Measurements from ENCODE around the gene NBEA. TPM values are rescaled to one million over a fixed set of nuclear protein-coding genes. Genes with fewer than 3 reads are reported as not detected.

NBEA gene
- polyA plus RNA-seq, 2 of the 4 experiments (the other 2 are of a cell fraction), result 3.5 to 11.8 TPM

DNA sequence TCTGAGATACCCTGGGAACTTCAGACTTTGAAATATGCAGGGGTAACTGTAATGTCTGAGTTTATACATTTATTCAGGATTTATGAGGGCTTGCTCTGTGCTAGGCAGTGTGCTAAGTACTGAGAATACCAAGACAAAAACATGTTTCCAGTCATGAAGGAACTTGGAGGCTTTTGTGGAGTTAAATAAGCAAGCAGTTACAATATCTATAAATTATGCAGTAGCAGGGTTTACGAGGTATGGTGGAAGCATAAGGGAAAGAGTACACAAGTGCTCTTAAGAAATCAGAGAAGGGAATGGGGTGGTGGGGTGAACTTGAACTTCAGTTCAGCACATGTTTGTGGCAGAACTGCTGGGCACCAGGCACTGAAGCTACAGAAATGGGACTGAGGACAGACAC is 506.4 kb downstream of the NBEA start (continued):
- TF ChIP-seq FOSB (CRISPR knock-in tag; IDR thresholded peaks at IDR 0.05), result no peak
- no peak for TF ChIP-seq ZFP36 (IDR thresholded peaks at IDR 0.05; ENCODE audit: borderline replicate concordance, partially characterized antibody)

DNA sequence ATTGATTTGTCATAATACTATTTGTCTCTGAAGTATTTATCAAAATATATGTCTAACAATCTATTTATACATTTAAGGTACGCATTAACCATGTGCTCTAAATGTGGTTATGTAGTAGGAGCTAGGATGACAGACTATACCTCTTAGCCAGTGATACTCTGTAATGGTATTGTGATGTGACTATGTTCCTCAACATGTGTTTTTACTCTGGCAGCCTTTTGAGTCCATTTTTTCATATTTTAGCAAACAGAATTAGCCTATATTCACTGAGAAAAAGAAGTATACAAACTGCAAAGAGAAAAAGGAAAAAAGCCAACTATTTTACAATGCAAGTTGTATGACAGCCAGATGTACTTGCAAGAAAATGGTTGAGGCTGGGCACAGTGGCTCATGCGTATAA is 507.8 kb downstream of the NBEA start:
- TF ChIP-seq, protein P1, sequence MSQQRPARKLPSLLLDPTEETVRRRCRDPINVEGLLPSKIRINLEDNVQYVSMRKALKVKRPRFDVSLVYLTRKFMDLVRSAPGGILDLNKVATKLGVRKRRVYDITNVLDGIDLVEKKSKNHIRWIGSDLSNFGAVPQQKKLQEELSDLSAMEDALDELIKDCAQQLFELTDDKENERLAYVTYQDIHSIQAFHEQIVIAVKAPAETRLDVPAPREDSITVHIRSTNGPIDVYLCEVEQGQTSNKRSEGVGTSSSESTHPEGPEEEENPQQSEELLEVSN (IDR thresholded peaks at IDR 0.05; ENCODE audit: borderline replicate concordance, low read depth), result no peak
- TF ChIP-seq, protein P2, sequence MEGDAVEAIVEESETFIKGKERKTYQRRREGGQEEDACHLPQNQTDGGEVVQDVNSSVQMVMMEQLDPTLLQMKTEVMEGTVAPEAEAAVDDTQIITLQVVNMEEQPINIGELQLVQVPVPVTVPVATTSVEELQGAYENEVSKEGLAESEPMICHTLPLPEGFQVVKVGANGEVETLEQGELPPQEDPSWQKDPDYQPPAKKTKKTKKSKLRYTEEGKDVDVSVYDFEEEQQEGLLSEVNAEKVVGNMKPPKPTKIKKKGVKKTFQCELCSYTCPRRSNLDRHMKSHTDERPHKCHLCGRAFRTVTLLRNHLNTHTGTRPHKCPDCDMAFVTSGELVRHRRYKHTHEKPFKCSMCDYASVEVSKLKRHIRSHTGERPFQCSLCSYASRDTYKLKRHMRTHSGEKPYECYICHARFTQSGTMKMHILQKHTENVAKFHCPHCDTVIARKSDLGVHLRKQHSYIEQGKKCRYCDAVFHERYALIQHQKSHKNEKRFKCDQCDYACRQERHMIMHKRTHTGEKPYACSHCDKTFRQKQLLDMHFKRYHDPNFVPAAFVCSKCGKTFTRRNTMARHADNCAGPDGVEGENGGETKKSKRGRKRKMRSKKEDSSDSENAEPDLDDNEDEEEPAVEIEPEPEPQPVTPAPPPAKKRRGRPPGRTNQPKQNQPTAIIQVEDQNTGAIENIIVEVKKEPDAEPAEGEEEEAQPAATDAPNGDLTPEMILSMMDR (IDR thresholded peaks at IDR 0.05), result no peak
- TF ChIP-seq JUNB (IDR thresholded peaks at IDR 0.05), result no peak
- TF ChIP-seq MAFK (IDR thresholded peaks at IDR 0.05; ENCODE audit: partially characterized antibody), result no peak
- TF ChIP-seq HDAC2 (IDR thresholded peaks at IDR 0.05), result no peak
- no peak for TF ChIP-seq KDM5A (IDR thresholded peaks at IDR 0.05)
- FAIRE-seq, result no peak
- WGBS (ENCODE audit: missing lambda C conversion rate), result 97% methylated on average over 2 of the region's 2 CpGs

DNA sequence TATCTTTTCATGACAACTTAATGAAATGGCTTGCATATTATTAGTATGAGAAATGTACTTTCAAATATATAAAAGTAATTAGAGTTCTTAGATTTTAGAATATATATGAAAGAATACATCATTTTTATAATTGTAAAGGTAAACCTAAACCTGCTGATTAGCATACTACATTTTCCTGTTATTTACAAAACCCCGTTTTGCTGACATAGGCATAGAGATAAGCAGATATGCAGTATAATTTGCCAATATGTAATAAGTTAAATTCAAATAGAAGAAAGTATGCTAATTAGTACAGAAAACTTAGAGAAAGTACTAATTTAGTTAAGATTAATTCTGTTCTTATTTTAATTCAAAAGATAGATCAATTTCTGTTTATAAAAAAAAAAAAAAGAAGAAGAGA is 513.0 kb downstream of the NBEA start:
- FAIRE-seq (no peak), ATAC-seq (no peak), DNase-seq (ENCODE audit: low read depth in 1 of 2, low spot score in 1 of 2) (no peak)
- no peaks in the 10 kb centered on the region for H3K9me3 ChIP-seq
- no peak overlapping the region for H3K4me3 ChIP-seq
- no peak overlapping the region for H3K4me2 ChIP-seq
- no peak overlapping the region for H3K27ac ChIP-seq
- TF ChIP-seq FOXS1 (CRISPR knock-in tag; IDR thresholded peaks at IDR 0.05) (no peak), TP53 (CRISPR knock-in tag; IDR thresholded peaks at IDR 0.05) (no peak), ZSCAN20 (CRISPR knock-in tag; IDR thresholded peaks at IDR 0.05) (no peak), TFCP2L1 (CRISPR knock-in tag; IDR thresholded peaks at IDR 0.05) (no peak), POLR2A (IDR thresholded peaks at IDR 0.05; ENCODE audit: low read length) (no peak), EHMT2 (IDR thresholded peaks at IDR 0.05; ENCODE audit: low read depth) (no peak), NPAS2 (CRISPR knock-in tag; IDR thresholded peaks at IDR 0.05; ENCODE audit: borderline replicate concordance) (no peak), FOSL2 (IDR thresholded peaks at IDR 0.05) (no peak), FOSL2 (CRISPR knock-in tag; IDR thresholded peaks at IDR 0.05) (no peak), FOSB (CRISPR knock-in tag; IDR thresholded peaks at IDR 0.05) (no peak), JUNB (IDR thresholded peaks at IDR 0.05) (no peak), HDAC2 (IDR thresholded peaks at IDR 0.05) (no peak)
- TF ChIP-seq, protein P3, sequence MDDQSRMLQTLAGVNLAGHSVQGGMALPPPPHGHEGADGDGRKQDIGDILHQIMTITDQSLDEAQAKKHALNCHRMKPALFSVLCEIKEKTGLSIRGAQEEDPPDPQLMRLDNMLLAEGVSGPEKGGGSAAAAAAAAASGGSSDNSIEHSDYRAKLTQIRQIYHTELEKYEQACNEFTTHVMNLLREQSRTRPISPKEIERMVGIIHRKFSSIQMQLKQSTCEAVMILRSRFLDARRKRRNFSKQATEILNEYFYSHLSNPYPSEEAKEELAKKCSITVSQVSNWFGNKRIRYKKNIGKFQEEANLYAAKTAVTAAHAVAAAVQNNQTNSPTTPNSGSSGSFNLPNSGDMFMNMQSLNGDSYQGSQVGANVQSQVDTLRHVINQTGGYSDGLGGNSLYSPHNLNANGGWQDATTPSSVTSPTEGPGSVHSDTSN (IDR thresholded peaks at IDR 0.05), result no peak
- TF ChIP-seq, protein P4, sequence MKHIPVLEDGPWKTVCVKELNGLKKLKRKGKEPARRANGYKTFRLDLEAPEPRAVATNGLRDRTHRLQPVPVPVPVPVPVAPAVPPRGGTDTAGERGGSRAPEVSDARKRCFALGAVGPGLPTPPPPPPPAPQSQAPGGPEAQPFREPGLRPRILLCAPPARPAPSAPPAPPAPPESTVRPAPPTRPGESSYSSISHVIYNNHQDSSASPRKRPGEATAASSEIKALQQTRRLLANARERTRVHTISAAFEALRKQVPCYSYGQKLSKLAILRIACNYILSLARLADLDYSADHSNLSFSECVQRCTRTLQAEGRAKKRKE (CRISPR knock-in tag; IDR thresholded peaks at IDR 0.05; ENCODE audit: low read depth), result no peak
- TF ChIP-seq, protein P5, sequence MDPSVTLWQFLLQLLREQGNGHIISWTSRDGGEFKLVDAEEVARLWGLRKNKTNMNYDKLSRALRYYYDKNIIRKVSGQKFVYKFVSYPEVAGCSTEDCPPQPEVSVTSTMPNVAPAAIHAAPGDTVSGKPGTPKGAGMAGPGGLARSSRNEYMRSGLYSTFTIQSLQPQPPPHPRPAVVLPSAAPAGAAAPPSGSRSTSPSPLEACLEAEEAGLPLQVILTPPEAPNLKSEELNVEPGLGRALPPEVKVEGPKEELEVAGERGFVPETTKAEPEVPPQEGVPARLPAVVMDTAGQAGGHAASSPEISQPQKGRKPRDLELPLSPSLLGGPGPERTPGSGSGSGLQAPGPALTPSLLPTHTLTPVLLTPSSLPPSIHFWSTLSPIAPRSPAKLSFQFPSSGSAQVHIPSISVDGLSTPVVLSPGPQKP (IDR thresholded peaks at IDR 0.05; ENCODE audit: low read depth, low read length), result no peak
- TF ChIP-seq, protein P6, sequence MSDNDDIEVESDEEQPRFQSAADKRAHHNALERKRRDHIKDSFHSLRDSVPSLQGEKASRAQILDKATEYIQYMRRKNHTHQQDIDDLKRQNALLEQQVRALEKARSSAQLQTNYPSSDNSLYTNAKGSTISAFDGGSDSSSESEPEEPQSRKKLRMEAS (IDR thresholded peaks at IDR 0.05), result no peak
- POLR2A ChIA-PET, result no interaction called here
- no peaks in the 10 kb centered on the region for H3K4me1 ChIP-seq
- WGBS (ENCODE audit: missing lambda C conversion rate), result 84% methylated on average over 1 of the region's 1 CpG
- CTCF ChIA-PET, result no interaction called here

More for the DNA sequence above, 507.8 kb downstream of the NBEA start:
- H3K27ac ChIP-seq, result no peak overlapping the region
- ChIA-PET CTCF (no interaction called here), POLR2A (no interaction called here)
- H3K4me1 ChIP-seq, result no peaks in the 10 kb centered on the region
- H3K4me2 ChIP-seq, result no peak overlapping the region
- no peaks in the 10 kb centered on the region for H3K9me3 ChIP-seq
- no peak for ATAC-seq
- no peak for DNase-seq (ENCODE audit: low read depth in 1 of 2, low spot score in 1 of 2)
- H3K4me3 ChIP-seq, result no peak overlapping the region

Data from A549 (cell line).